Dermis lymphatic vessel endothelial cell (primary cell): Measurements from ENCODE around the gene OPN1MW3. TPM values are rescaled to one million over a fixed set of nuclear protein-coding genes. Genes with fewer than 3 reads are reported as not detected.

Source experiments
- total RNA-seq: library from RNA; depleted of rRNA; stranded (reverse); fragments of >200 nt; gene quantifications from 2 replicates; pipeline ENCODE4 v1.2.1, GENCODE V29; 2014

Gene OPN1MW3
- 0.11 TPM in 1 of 2 replicates, not detected in the other for total RNA-seq

GRCh38 chrX:154257282-154257681, at the start of gene OPN1MW3:
Gene OPN1MW3 (plus strand): TSS chrX:154257582. CDS start chrX:154257620, 38 bp downstream.

GRCh38 chrX:154219456-154219855, 37.9 kb upstream of the OPN1MW3 start, which contains the start of gene OPN1MW2:
Gene OPN1MW2 (plus strand): TSS chrX:154219756. CDS start chrX:154219816, 60 bp downstream.

GRCh38 chrX:154294791-154295574, 37.6 kb downstream of the OPN1MW3 start, which contains the start of gene TEX28:
Gene TEX28 (minus strand): TSS chrX:154295124. CDS start chrX:154292117, 3,007 bp downstream.

GRCh38 chrX:154295664-154296310, 38.4 kb downstream of the OPN1MW3 start, which contains the start of gene TKTL1:
Gene TKTL1 (plus strand): TSS chrX:154295795. CDS start chrX:154295860, 65 bp downstream.

Other genes with a start within 250 kb of the OPN1MW3 start
- gene IRAK1, start 237.7 kb upstream of the OPN1MW3 start, total RNA-seq = 40.0 and 54.2 TPM in 2 replicates
- gene MECP2, start 159.9 kb upstream of the OPN1MW3 start, total RNA-seq = 18.0 and 20.3 TPM in 2 replicates
- gene OPN1LW, start 113.3 kb upstream of the OPN1MW3 start, total RNA-seq = 0.43 TPM in 1 of 2 replicates, not detected in the other
- gene OPN1MW, start 75.0 kb upstream of the OPN1MW3 start, total RNA-seq = 0.17 and 0.43 TPM in 2 replicates
- gene OPN1MW2, start 37.8 kb upstream of the OPN1MW3 start, total RNA-seq = not detected in 2 replicates
- gene TEX28, start 37.5 kb downstream of the OPN1MW3 start, total RNA-seq = not detected in 2 replicates
- gene TKTL1, start 38.2 kb downstream of the OPN1MW3 start, total RNA-seq = not detected in 2 replicates
- 792 and 962 TPM in 2 replicates for gene FLNA, start 117.1 kb downstream of the OPN1MW3 start, total RNA-seq
- 14.8 and 16.6 TPM in 2 replicates for gene EMD, start 121.7 kb downstream of the OPN1MW3 start, total RNA-seq
- gene RPL10, start 140.8 kb downstream of the OPN1MW3 start, total RNA-seq = 3,109 and 3,856 TPM in 2 replicates
- gene DNASE1L1, start 151.7 kb downstream of the OPN1MW3 start, total RNA-seq = 78.9 and 88.2 TPM in 2 replicates
- 11.6 and 12.4 TPM in 2 replicates for gene TAFAZZIN, start 154.0 kb downstream of the OPN1MW3 start, total RNA-seq
- 78.6 and 82.4 TPM in 2 replicates for gene ATP6AP1, start 171.1 kb downstream of the OPN1MW3 start, total RNA-seq
- 38.3 and 56.6 TPM in 2 replicates for gene GDI1, start 179.6 kb downstream of the OPN1MW3 start, total RNA-seq
- 49.4 and 56.8 TPM in 2 replicates for gene FAM50A, start 186.6 kb downstream of the OPN1MW3 start, total RNA-seq
- gene PLXNA3, start 200.7 kb downstream of the OPN1MW3 start, total RNA-seq = 3.3 and 4.1 TPM in 2 replicates
- 12.8 and 16.3 TPM in 2 replicates for gene LAGE3, start 221.7 kb downstream of the OPN1MW3 start, total RNA-seq
- gene UBL4A, start 229.0 kb downstream of the OPN1MW3 start, total RNA-seq = 29.1 and 32.6 TPM in 2 replicates
- 9.0 and 12.9 TPM in 2 replicates for gene SLC10A3, start 233.0 kb downstream of the OPN1MW3 start, total RNA-seq